Measurements from ENCODE around the gene TMEM171. TPM values are rescaled to one million over a fixed set of nuclear protein-coding genes. Genes with fewer than 3 reads are reported as not detected.

The TMEM171 gene
- total RNA-seq, 2 donors from 2014 or later: not detected

DNA sequence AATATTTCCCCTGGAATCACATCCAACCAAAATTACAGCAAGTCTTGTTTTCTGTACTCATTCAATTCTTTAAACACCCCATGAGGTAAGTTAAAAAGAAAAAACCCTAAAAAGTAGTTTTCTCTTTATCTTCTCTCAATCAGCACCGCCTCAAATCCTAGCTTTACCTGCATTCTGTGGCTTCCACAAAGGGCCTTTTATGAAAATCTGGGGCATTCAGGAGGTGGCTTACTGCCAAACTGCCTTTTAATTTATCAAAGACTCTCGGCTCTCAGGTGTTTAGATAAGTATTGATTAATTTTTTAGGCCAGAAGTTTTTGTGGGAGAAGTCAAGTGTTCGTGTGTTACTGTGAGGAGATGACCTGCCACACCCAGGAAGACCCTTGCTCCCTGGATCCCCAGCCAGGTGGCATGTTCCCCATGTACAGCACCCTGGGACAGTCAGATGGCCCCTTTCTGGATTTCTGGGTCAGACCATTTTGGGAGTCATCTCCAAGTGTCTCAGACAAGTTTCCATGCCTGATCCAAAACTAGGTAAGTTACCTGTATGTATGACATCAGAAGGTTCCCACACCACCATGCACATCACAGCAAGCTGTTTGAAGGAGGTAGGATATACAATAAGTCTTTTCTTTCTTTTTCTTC lies 6.2 kb upstream of the TMEM171 start:
- ATAC-seq (ENCODE audit: insufficient number of reproducible peaks, low FRiP score, low read depth): no peak
- no peaks in the 10 kb centered on the region for H3K36me3 ChIP-seq
- H3K4me1 ChIP-seq (ENCODE audit: control insufficient read depth in 1 of 2, low read depth in 2 of 2): no peaks in the 10 kb centered on the region
- no peak for DNase-seq (ENCODE audit: low spot score)
- no peak overlapping the region for H3K4me3 ChIP-seq
- TF ChIP-seq, protein P1, sequence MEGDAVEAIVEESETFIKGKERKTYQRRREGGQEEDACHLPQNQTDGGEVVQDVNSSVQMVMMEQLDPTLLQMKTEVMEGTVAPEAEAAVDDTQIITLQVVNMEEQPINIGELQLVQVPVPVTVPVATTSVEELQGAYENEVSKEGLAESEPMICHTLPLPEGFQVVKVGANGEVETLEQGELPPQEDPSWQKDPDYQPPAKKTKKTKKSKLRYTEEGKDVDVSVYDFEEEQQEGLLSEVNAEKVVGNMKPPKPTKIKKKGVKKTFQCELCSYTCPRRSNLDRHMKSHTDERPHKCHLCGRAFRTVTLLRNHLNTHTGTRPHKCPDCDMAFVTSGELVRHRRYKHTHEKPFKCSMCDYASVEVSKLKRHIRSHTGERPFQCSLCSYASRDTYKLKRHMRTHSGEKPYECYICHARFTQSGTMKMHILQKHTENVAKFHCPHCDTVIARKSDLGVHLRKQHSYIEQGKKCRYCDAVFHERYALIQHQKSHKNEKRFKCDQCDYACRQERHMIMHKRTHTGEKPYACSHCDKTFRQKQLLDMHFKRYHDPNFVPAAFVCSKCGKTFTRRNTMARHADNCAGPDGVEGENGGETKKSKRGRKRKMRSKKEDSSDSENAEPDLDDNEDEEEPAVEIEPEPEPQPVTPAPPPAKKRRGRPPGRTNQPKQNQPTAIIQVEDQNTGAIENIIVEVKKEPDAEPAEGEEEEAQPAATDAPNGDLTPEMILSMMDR (IDR thresholded peaks at IDR 0.05): no peak
- H3K9me3 ChIP-seq: no peaks in the 10 kb centered on the region
- no peaks in the 10 kb centered on the region for H3K27me3 ChIP-seq (replicated peaks; ENCODE audit: insufficient read depth)
- no peak overlapping the region for H3K27ac ChIP-seq

DNA sequence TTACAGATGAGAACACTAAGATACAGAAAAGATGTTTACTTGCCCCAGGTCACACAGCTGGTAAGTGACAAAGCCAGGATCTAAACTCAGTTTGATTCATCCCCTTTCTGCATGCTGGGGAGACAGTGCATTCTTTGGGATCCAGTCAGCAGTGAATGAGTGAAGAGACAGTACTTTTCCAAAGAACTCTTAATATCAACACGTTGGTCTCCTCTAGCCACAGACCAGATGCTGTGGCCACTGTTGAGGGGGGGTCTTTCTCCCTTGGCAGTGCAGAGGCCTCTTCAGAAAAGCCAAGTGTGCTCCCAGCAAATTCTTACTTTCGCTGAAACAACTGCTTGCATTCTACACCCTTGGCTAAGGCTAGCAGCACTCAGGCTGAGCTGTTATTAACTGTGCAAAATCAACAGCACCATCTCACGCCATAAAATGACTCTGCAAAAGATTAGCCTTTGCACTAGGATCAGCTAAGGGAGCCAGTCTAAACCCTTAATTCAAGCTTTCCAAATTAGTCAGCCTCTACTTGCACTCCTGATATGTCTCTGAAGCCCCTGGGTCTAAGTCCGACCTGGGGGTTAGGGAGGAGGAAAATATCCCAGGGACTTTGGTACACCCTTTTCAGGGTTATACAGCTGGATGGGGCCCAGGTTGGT lies 4.8 kb upstream of the TMEM171 start:
- no peak for ATAC-seq (ENCODE audit: insufficient number of reproducible peaks, low FRiP score, low read depth)
- TF ChIP-seq, protein P1 (IDR thresholded peaks at IDR 0.05): no peak
- no peak for DNase-seq (ENCODE audit: low spot score)

DNA sequence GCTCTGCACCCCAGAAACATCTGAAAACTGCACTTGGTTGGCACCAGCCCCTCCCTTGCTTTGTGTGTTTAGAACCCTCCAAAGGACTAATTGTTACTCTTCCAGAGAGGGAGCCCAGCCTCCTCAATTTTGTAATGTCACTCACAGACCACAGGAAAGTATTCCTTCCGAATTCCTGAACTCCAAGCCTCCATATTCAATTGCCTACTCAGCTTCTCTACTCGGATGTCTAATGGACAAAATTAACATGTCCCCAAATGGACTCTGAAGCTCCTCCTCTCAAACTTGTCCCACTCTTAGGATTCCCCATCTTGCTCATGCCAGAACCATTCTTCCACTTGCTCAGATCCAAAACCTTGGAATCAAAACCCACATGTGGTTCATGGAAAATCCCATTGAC lies 3.9 kb upstream of the TMEM171 start:
- H3K4me1 ChIP-seq (ENCODE audit: control insufficient read depth in 1 of 2, low read depth in 2 of 2): peaks cover 0 to 5% of the 10 kb centered on the region in 2 donors
- no peaks in the 10 kb centered on the region for H3K27me3 ChIP-seq (replicated peaks; ENCODE audit: insufficient read depth)
- no peaks in the 10 kb centered on the region for H3K9me3 ChIP-seq
- H3K27ac ChIP-seq: no peak overlapping the region
- H3K4me3 ChIP-seq: no peak overlapping the region
- ATAC-seq (ENCODE audit: insufficient number of reproducible peaks, low FRiP score, low read depth): no peak
- DNase-seq (ENCODE audit: low spot score): no peak
- TF ChIP-seq, protein P1 (IDR thresholded peaks at IDR 0.05): no peak
- H3K36me3 ChIP-seq: no peaks in the 10 kb centered on the region

More for the DNA sequence above, 4.8 kb upstream of the TMEM171 start:
- Histone ChIP-seq H3K4me1 (ENCODE audit: control insufficient read depth in 1 of 2, low read depth in 2 of 2) (no peaks in the 10 kb centered on the region), H3K9me3 (no peaks in the 10 kb centered on the region), H3K27me3 (replicated peaks; ENCODE audit: insufficient read depth) (no peaks in the 10 kb centered on the region), H3K27ac (no peak overlapping the region), H3K4me3 (no peak overlapping the region), H3K36me3 (no peaks in the 10 kb centered on the region)

DNA sequence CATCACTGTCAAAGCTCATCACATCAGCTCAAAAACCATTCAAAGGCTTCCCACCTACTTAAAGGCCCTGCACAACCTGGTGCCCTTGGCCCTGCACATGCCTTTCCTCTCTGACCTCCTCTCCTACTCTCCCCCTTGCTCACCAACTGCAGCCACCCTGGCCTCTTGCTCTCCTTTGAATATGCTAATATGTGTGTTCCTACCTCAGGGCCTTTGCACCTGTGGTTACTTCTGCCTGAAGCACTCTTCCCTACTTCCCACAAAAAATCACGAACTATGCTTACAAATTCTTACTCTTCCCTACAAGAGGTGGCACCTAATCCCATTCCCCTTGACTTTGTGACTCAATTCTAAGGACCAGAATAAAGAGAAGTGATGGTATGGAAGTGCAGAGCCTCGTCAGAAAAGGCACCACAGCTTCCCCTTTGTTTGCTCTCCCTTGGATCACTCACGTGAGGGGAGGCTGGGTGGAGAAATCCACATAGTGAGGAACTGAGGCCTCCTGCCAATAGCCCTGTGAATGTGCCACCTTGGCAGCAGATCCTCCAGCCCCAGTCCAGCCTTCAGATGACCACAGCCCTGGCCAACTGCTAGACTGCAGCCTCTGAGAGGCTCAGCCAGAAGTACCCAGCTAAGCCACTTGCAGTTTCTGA lies 3.2 kb upstream of the TMEM171 start:
- TF ChIP-seq, protein P1 (IDR thresholded peaks at IDR 0.05): no peak
- Histone ChIP-seq H3K36me3 (no peaks in the 10 kb centered on the region), H3K27me3 (replicated peaks; ENCODE audit: insufficient read depth) (no peaks in the 10 kb centered on the region), H3K4me3 (no peak overlapping the region), H3K9me3 (no peaks in the 10 kb centered on the region), H3K4me1 (ENCODE audit: control insufficient read depth in 1 of 2, low read depth in 2 of 2) (peaks cover 0 to 5% of the 10 kb centered on the region in 2 donors), H3K27ac (no peak overlapping the region)
- DNase-seq (ENCODE audit: low spot score): no peak
- no peak for ATAC-seq (ENCODE audit: insufficient number of reproducible peaks, low FRiP score, low read depth)

DNA sequence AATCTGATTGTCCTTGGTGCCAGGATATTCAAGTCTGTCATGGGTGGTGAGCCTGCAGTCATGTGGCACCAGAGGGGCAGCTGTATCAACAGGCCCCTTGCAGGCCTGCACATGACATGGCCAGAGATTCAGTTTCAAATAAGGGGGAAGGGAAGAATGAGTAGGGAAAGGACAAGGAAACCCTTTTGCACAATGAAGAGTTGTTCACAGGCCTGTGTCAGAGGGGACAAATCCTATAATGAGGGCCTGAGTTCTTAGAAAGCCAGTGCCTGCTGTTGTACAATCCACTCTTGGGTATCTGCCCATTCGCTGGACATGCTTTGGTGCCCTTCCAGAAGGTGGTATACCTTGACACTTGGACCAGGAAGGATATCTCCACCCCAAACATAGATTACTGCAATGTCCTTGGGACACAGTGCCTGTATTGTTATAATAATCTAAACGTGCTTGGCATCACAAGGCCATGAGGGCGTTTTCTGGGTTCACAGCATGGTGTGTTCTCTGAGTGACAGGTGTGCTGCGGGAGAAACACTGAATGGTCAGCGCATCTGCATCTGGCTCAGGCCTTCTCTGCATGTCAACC lies 1.9 kb upstream of the TMEM171 start:
- Histone ChIP-seq H3K4me3 (no peak overlapping the region), H3K27ac (no peak overlapping the region), H3K27me3 (replicated peaks; ENCODE audit: insufficient read depth) (no peaks in the 10 kb centered on the region), H3K9me3 (no peaks in the 10 kb centered on the region), H3K36me3 (no peaks in the 10 kb centered on the region), H3K4me1 (ENCODE audit: control insufficient read depth in 1 of 2, low read depth in 2 of 2) (peaks cover 0 to 5% of the 10 kb centered on the region in 2 donors)
- TF ChIP-seq, protein P1 (IDR thresholded peaks at IDR 0.05): no peak
- DNase-seq (ENCODE audit: low spot score): no peak
- ATAC-seq (ENCODE audit: insufficient number of reproducible peaks, low FRiP score, low read depth): no peak
